Left ventricle myocardium inferior (tissue), 1 donor: ENCODE results near the gene CYP21A2. TPM values are rescaled to one million over a fixed set of nuclear protein-coding genes. Genes with fewer than 3 reads are reported as not detected.
A peak's percentile ranks its signal among the peaks of the same experiment; 100 is the strongest.

Source experiments
- DNase-seq: peaks from one replicate; pipeline ENCODE4 v3.0.0-alpha.2; 2020
- H3K27ac ChIP-seq: fragments of 200-600 bp; replicated peaks from 2 replicates; pipeline ENCODE4 v1.8.0; 2021
- H3K27me3 ChIP-seq: fragments of 200-600 bp; 2 replicates; pipeline ENCODE4 v1.8.0; 2021; ENCODE audit warnings: low read depth
- H3K36me3 ChIP-seq: fragments of 200-600 bp; 2 replicates; pipeline ENCODE4 v1.8.0; 2021
- H3K4me1 ChIP-seq: fragments of 200-600 bp; 2 replicates; pipeline ENCODE4 v1.8.0; 2021
- H3K4me3 ChIP-seq: fragments of 200-600 bp; 2 replicates; pipeline ENCODE4 v1.8.0; 2021; ENCODE audit warnings: mild to moderate bottlenecking, moderate library complexity
- H3K9me3 ChIP-seq: fragments of 200-600 bp; replicated peaks from 2 replicates; pipeline ENCODE4 v1.8.0; 2021
- CTCF ChIP-seq: fragments of 200-600 bp; IDR thresholded peaks from 2 replicates; pipeline ENCODE4 v1.8.0; 2021; ENCODE audit warnings: antibody characterized with exemption, mild to moderate bottlenecking, borderline replicate concordance
- intact Hi-C: fragments of 100-400 bp; cut with micrococcal nuclease; formaldehyde crosslinking; loops from one replicate; pipeline ENCODE4 v1.11.0; 2022
- total RNA-seq: library from RNA; stranded (reverse); fragmentation: NEBNext Ultra II Directional; extraction: Animal tissue kit (Norgen Biotek cat#: 25700); gene quantifications from one replicate; pipeline ENCODE4 v1.2.1, GENCODE V29; 2021
- donor health status: DM: no; HTN: yes; CAD: no; lungs with severe emphysema.

CYP21A2 gene
- total RNA-seq, 1 donor from 2014 or later: 0.41 TPM

- peaks cover 42% of the 10 kb centered on the region for H3K4me1 ChIP-seq
- TF ChIP-seq CTCF: no peak
- peaks cover 35% of the 10 kb centered on the region for H3K36me3 ChIP-seq
Measured at GRCh38 chr6:32085759-32086459, 47.7 kb downstream of the CYP21A2 start.

GRCh38 chr6:32086661-32087573 is 48.7 kb downstream of the CYP21A2 start:
- H3K9me3 ChIP-seq: no peaks in the 10 kb centered on the region
- H3K27me3 ChIP-seq: peaks cover 21% of the 10 kb centered on the region
- peak overlapping the region; percentile 52 for H3K4me3 ChIP-seq
- H3K4me1 ChIP-seq: peaks cover 42% of the 10 kb centered on the region
- intact Hi-C loops: no loop called here
- DNase-seq: no peak
- peak overlapping the region; percentile 80 for H3K27ac ChIP-seq
- no peak for TF ChIP-seq CTCF
- peaks cover 30% of the 10 kb centered on the region for H3K36me3 ChIP-seq

More at GRCh38 chr6:32085759-32086459, 47.7 kb downstream of the CYP21A2 start:
- Histone ChIP-seq H3K27me3 (peaks cover 21% of the 10 kb centered on the region), H3K27ac (peak overlapping the region; percentile 80), H3K9me3 (no peaks in the 10 kb centered on the region), H3K4me3 (no peak overlapping the region)
- DNase-seq: no peak
- intact Hi-C loops: no loop called here

GRCh38 chr6:32087574-32088486 is 49.6 kb downstream of the CYP21A2 start:
- peak; percentile 77 for TF ChIP-seq CTCF
- Histone ChIP-seq H3K27ac (peak overlapping the region; percentile 80), H3K36me3 (peaks cover 27% of the 10 kb centered on the region), H3K4me3 (peak overlapping the region; percentile 52), H3K4me1 (peaks cover 42% of the 10 kb centered on the region), H3K9me3 (no peaks in the 10 kb centered on the region), H3K27me3 (peaks cover 21% of the 10 kb centered on the region)
- intact Hi-C loops: no loop called here
- DNase-seq: peak; percentile 85

GRCh38 chr6:32088487-32089049 is 50.4 kb downstream of the CYP21A2 start:
- peaks cover 47% of the 10 kb centered on the region for H3K4me1 ChIP-seq
- H3K27me3 ChIP-seq: peaks cover 21% of the 10 kb centered on the region
- H3K4me3 ChIP-seq: no peak overlapping the region
- no peak for TF ChIP-seq CTCF
- no peaks in the 10 kb centered on the region for H3K9me3 ChIP-seq
- peaks cover 30% of the 10 kb centered on the region for H3K36me3 ChIP-seq
- no peak for DNase-seq
- intact Hi-C loops: no loop called here
- peak overlapping the region; percentile 80 for H3K27ac ChIP-seq
